GM19351 (cell line): ENCODE data around the gene LGR6.
"Not testable (repeated sequence)": the region's sequence is repeated elsewhere in the genome, so short reads cannot be mapped to it uniquely, and the experiment has no call there.

Source experiments
- ATAC-seq: cut with Tn5 transposase; IDR thresholded peaks from one replicate; pipeline ENCODE4 v1.9.1; 2021; ENCODE audit warnings: mild to moderate bottlenecking, moderate library complexity; ENCODE audit not compliant: unreplicated experiment

The LGR6 gene

GRCh38 chr1:202311875-202312635, 118.5 kb downstream of the LGR6 start:
- ATAC-seq = no peak

GRCh38 chr1:202315576-202316168, 122.1 kb downstream of the LGR6 start:
- ATAC-seq = no peak

DNA sequence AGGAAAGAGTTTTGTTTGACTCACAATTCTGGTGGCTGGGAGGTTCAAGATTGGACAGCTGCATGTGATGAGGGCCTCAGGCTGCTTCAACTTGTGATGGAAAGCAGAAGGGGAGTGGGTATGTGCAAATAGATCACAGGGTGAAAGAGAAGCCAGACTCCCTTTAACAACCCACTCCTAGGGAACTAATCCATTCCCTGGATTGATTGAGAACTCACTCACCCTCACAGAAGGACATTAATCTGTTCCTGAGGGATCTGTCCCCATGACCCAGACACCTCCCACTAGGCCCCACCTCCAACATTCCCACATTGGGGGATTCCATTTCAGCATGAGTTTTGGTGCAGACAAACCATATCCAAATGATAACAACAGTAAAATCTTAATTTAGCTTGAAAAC, 122.6 kb downstream of the LGR6 start:
- no peak for ATAC-seq

GRCh38 chr1:202317941-202318925, 124.6 kb downstream of the LGR6 start:
- ATAC-seq = no peak

- ATAC-seq = no peak
Observed at GRCh38 chr1:202319381-202320080, 125.9 kb downstream of the LGR6 start.

GRCh38 chr1:202320081-202320405, 126.4 kb downstream of the LGR6 start:
- no peak for ATAC-seq

DNA sequence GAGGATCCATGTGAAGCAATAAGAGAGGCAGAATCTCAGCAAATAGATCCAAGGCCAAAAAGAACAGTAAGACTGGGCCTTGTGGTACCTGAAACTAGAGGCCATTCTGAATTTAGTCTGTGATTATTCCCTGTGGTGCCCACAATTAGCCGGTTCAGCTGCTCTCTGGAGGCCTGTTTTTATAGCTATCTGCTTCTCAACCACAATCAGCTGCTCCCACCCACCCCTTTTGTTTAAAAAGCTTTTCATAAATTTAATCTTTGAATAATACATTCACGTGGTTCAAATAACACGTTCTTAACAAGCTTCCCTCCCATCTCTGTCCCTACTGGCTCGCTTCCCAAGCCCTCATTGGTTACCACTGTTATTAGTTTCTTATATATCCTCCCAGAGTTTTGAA, 130.1 kb downstream of the LGR6 start:
- no peak for ATAC-seq

- no peak for ATAC-seq
Observed at GRCh38 chr1:202324646-202325045, 131.0 kb downstream of the LGR6 start.

DNA sequence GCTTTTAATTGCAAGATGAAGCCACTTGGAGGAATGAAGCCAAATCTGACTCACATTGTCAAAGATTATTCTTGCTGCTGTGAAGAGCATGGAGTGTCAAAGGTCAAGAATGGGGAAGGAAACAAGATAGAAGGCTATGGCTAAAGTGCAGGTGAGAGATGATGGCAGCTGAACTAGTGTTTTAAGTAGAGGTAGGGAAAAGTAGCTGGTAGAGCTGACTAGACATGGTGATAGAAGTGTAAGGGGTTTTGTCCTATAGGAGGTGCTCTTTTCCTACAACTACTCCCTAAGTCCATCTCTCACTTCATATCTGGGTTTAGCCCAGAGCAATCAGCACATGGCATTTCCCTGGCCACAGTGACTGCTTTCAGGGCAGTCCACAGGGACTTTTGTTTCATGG, 136.3 kb downstream of the LGR6 start:
- no peak for ATAC-seq

- ATAC-seq = no peak
Observed at GRCh38 chr1:202333861-202334260, 140.3 kb downstream of the LGR6 start.

DNA sequence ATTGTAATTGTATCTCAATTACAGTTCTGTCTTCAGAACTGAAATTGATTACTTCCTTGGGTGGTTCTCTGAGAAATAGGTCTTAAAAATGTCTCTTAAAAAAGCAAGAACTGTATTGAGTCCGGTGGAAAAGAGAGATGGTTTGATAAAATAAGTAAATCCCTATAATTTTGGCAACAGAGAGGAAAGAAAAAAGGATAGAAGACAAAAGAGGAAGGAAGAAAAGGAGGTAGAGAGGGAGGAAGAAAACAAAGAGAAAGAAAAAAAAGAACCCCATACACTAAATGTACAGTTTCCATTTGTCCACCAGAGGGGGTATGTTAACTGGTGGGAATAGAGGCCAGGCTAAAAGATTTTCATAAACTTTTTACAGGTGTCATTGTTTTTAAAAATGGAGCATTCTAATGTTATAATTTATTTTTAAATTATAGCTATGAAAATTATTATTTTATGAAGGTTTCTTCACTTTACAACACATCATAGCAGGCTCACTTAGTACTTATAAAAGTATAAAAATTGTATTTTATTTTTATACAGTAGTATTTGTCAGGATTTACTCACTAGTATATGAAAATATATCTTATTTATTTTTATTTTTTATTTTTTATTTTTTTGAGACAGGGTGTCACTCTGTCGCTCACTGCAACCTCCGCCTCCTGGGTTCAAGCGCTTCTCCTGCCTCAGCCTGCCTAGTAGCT, 150.2 kb downstream of the LGR6 start:
- no peak for ATAC-seq

- no peak for ATAC-seq
Observed at GRCh38 chr1:202348005-202348508, 154.5 kb downstream of the LGR6 start.

- peak; percentile 96 for ATAC-seq
Observed at GRCh38 chr1:202348509-202349205, 155.1 kb downstream of the LGR6 start, which contains the start of gene PPP1R12B. TSS of gene PPP1R12B (plus strand) at chr1:202348699. CDS start at chr1:202348852, 153 bp downstream.

DNA sequence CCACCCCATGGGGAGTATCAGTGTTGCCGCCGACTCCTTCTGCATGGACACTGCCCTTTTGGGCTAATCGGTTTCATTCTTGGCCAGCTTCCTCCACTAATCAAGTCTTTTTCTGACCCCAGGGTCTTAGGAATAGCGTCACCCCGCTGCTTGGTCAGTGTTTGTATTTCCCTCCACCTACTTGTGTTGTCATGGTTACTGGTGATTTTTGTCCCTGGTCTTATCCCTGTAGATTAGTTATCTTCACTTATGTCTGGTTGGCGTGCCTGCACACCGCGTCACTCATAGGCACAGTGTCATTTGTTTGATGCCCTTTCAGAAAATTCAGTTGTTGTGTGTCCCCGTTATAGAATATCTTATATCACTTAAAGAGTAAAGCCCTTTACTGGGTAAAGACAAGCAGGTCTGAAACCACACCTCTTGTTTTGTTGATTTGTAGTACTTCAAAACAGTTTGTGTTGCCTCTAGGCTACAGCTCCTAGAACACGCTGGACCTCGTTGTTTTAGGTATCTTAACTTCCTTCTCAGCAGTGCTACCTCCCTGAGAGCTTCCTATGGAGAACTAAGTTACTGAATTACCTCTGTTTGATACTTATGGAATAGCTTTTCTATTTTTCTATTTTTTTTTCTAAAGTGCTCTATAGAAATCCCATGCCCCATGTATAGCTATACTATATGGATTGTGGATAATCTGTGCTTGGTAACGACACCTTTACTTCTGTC, 155.8 kb downstream of the LGR6 start:
- ATAC-seq = peak; percentile 3

DNA sequence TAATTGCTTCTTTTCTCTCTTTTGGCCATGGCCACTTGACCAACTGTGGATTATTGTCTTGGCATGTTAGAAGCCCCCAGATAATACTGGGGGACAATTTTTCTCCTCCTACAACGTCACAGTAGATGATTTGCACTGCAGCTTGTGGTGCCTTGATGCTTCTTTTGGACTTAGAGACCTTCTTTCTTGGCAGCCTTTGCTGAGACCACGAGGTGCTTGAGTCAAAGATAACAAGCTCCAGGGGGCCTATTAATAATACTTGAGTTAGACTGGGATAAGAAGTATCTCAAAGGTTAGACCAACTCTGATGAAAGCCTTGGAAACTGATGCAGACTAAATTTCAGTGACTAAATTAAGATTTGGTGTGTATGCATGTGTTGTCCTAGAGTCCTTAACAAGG, 158.1 kb downstream of the LGR6 start:
- ATAC-seq = no peak

GRCh38 chr1:202352583-202353197, 159.1 kb downstream of the LGR6 start:
- not testable (repeated sequence) for ATAC-seq

DNA sequence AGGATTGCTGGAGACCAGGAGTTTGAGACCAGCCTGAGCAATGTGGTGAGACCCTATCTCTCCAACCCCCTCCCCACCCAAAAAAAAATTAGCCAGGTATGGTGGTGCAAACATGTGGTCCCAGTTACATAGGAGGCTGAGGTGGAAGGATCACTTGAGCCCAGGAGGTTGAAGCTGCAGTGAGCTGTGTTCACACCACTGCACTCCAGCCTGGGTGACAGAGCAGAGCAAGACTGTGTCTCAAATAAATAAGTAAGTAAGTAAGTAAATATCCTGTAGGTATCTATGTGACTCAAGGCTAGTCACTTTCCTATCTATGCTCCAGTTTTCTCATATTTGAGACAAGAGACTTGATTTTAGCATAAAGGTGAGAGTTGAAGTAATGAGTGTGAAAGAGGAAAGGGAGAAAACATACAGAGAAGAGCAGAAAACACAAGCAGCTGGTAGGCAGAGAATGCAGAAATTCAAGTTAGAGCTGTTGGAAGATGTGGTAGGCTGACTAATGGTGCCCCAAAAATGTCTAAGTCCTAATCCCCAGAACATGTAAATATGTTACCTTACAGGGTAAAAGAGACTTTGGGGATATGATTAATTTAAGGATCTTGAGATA, 162.4 kb downstream of the LGR6 start:
- no peak for ATAC-seq

- ATAC-seq = no peak
Observed at GRCh38 chr1:202357506-202357905, 163.9 kb downstream of the LGR6 start.
